HG02938 (cell line): ENCODE measurements around the gene OARD1.
"Not testable (repeated sequence)": the region's sequence is repeated elsewhere in the genome, so short reads cannot be mapped to it uniquely, and the experiment has no call there.

Source experiments
- ATAC-seq: cut with Tn5 transposase; IDR thresholded peaks from one replicate; pipeline ENCODE4 v1.9.1; 2021; ENCODE audit warnings: mild to moderate bottlenecking, moderate library complexity; ENCODE audit not compliant: unreplicated experiment

Gene OARD1

GRCh38 chr6:41071923-41072835, at the start of gene OARD1:
Gene OARD1, minus strand, starts transcription at chr6:41072356. Its CDS starts 722 bp downstream, at chr6:41071634.
- ATAC-seq: peak; percentile 65

GRCh38 chr6:41120058-41120457, 47.9 kb upstream of the OARD1 start:
- ATAC-seq: no peak

GRCh38 chr6:41119508-41119907, 47.4 kb upstream of the OARD1 start:
- no peak for ATAC-seq

GRCh38 chr6:41115027-41115426, 42.9 kb upstream of the OARD1 start:
- not testable (repeated sequence) for ATAC-seq

GRCh38 chr6:41111017-41111416, 38.9 kb upstream of the OARD1 start:
- no peak for ATAC-seq

GRCh38 chr6:41103847-41104246, 31.7 kb upstream of the OARD1 start:
- no peak for ATAC-seq

GRCh38 chr6:41100871-41101287, 28.7 kb upstream of the OARD1 start:
- ATAC-seq: no peak

- no peak for ATAC-seq
Measured at GRCh38 chr6:41098366-41098765, 26.2 kb upstream of the OARD1 start.

GRCh38 chr6:41097467-41098090, 25.4 kb upstream of the OARD1 start:
- no peak for ATAC-seq

- no peak for ATAC-seq
Measured at GRCh38 chr6:41093729-41094128, 21.6 kb upstream of the OARD1 start.

GRCh38 chr6:41092421-41093140, 20.4 kb upstream of the OARD1 start:
- no peak for ATAC-seq

- ATAC-seq: no peak
Measured at GRCh38 chr6:41090841-41091761, 18.9 kb upstream of the OARD1 start.

- ATAC-seq: no peak
Measured at GRCh38 chr6:41088451-41088850, 16.3 kb upstream of the OARD1 start.

GRCh38 chr6:41085182-41085581, 13.0 kb upstream of the OARD1 start:
- ATAC-seq: no peak

GRCh38 chr6:41083072-41083471, 10.9 kb upstream of the OARD1 start:
- ATAC-seq: no peak

- ATAC-seq: no peak
Measured at GRCh38 chr6:41080621-41081020, 8.5 kb upstream of the OARD1 start.

GRCh38 chr6:41079080-41079479, 6.9 kb upstream of the OARD1 start:
- no peak for ATAC-seq

- ATAC-seq: no peak
Measured at GRCh38 chr6:41078101-41078500, 5.9 kb upstream of the OARD1 start.

GRCh38 chr6:41077536-41077935, 5.4 kb upstream of the OARD1 start:
- no peak for ATAC-seq
